HUES48 (cell line): ENCODE results near the gene CTRB1.

Source experiments
- H3K27ac ChIP-seq: one replicate; pipeline ENCODE4 v1.7.0; 2013; ENCODE audit warnings: low read depth, low read length, inconsistent platforms
- H3K27me3 ChIP-seq: 2 replicates; pipeline ENCODE4 v1.6.1; 2013; ENCODE audit warnings: mild to moderate bottlenecking, low read length; ENCODE audit not compliant: control insufficient read depth, insufficient read depth
- H3K36me3 ChIP-seq: 2 replicates; pipeline ENCODE4 v1.6.1; 2013; ENCODE audit warnings: low read length; ENCODE audit not compliant: control insufficient read depth, insufficient read depth
- H3K4me1 ChIP-seq: 2 replicates; pipeline ENCODE4 v1.6.1; 2013; ENCODE audit warnings: mild to moderate bottlenecking, low read length; ENCODE audit not compliant: control insufficient read depth, insufficient read depth
- H3K4me3 ChIP-seq: 2 replicates; pipeline ENCODE4 v1.5.1; 2013; ENCODE audit warnings: mild to moderate bottlenecking, low read depth, low read length
- H3K9ac ChIP-seq: 2 replicates; pipeline ENCODE4 v1.6.1; 2013; ENCODE audit warnings: mild to moderate bottlenecking, low read depth, low read length, moderate library complexity
- H3K9me3 ChIP-seq: 2 replicates; pipeline ENCODE4 v1.6.1; 2013; ENCODE audit warnings: low read length; ENCODE audit not compliant: control insufficient read depth, insufficient read depth

The CTRB1 gene

GRCh38 chr16:75261590-75262078 lies 42.8 kb downstream of the CTRB1 start:
- Histone ChIP-seq H3K27me3 (no peaks in the 10 kb centered on the region), H3K9ac (no peak overlapping the region), H3K4me1 (peaks cover 31% of the 10 kb centered on the region), H3K4me3 (no peak overlapping the region), H3K36me3 (peaks cover 12% of the 10 kb centered on the region), H3K27ac (no peak overlapping the region), H3K9me3 (no peaks in the 10 kb centered on the region)

- peaks cover 12% of the 10 kb centered on the region for H3K36me3 ChIP-seq
- no peak overlapping the region for H3K9ac ChIP-seq
- peaks cover 25% of the 10 kb centered on the region for H3K4me1 ChIP-seq
- H3K27ac ChIP-seq: no peak overlapping the region
- no peaks in the 10 kb centered on the region for H3K9me3 ChIP-seq
- H3K27me3 ChIP-seq: no peaks in the 10 kb centered on the region
- no peak overlapping the region for H3K4me3 ChIP-seq
Measured at GRCh38 chr16:75262104-75262799, 43.5 kb downstream of the CTRB1 start.

DNA sequence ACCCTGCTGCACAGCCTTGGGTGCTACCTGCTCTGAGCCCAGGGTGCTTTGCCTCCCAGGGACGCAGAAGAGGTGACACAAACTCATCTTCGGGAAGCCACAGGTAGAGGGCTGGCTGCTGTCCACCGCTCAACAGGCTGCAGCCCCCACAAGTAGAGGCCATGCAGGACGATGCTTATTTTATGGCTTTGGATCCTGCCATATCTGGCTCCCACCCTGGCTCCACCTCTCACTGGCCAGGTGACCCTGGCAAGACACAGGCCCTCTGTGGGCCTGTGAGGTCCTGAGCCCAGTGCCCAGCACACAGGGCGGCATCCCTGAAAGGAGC lies 44.0 kb downstream of the CTRB1 start:
- Histone ChIP-seq H3K27me3 (no peaks in the 10 kb centered on the region), H3K36me3 (peaks cover 12% of the 10 kb centered on the region), H3K4me1 (peaks cover 23% of the 10 kb centered on the region), H3K4me3 (no peak overlapping the region), H3K9ac (no peak overlapping the region), H3K27ac (no peak overlapping the region), H3K9me3 (no peaks in the 10 kb centered on the region)

DNA sequence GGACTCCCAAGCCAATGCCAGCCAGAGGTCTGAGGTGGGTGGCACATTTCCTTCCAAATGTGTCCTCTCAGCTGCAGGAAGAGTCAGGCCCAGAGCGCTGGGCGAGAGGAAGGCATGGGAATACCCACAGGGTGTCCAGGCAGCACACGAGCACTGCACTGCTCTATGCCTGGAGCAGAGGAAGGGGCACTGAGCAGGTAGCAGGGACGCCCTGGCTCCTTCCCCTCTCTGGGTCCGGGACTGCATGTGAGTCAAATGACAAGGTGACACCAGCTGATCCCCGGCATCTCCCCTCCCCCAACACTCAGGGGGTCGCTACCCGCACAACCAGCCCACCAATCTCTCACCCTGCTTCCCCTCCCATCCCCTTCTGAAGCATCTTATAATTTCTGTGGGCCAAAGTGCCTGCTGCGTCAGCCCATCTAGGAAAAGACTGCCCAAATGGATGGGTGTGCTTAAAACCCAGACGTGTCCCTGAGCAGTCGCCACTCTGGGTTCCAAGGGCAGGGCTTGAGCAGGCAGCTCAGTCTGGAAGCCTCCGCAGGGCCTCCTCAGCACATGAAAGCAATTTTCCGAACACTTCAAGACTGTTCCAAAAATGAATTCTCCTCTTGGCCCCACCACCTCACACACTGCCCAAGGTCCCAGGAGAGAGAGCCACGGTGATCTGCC lies 44.6 kb downstream of the CTRB1 start:
- Histone ChIP-seq H3K4me3 (no peak overlapping the region), H3K36me3 (peaks cover 12% of the 10 kb centered on the region), H3K27ac (no peak overlapping the region), H3K4me1 (peaks cover 20% of the 10 kb centered on the region), H3K9ac (no peak overlapping the region), H3K27me3 (no peaks in the 10 kb centered on the region), H3K9me3 (no peaks in the 10 kb centered on the region)

- Histone ChIP-seq H3K9me3 (no peaks in the 10 kb centered on the region), H3K9ac (no peak overlapping the region), H3K4me1 (peaks cover 15% of the 10 kb centered on the region; the same call in 1 of the 2 replicates), H3K4me3 (no peak overlapping the region), H3K36me3 (peaks cover 12% of the 10 kb centered on the region), H3K27ac (no peak overlapping the region), H3K27me3 (no peaks in the 10 kb centered on the region)
Measured at GRCh38 chr16:75263963-75264445, 45.2 kb downstream of the CTRB1 start.

DNA sequence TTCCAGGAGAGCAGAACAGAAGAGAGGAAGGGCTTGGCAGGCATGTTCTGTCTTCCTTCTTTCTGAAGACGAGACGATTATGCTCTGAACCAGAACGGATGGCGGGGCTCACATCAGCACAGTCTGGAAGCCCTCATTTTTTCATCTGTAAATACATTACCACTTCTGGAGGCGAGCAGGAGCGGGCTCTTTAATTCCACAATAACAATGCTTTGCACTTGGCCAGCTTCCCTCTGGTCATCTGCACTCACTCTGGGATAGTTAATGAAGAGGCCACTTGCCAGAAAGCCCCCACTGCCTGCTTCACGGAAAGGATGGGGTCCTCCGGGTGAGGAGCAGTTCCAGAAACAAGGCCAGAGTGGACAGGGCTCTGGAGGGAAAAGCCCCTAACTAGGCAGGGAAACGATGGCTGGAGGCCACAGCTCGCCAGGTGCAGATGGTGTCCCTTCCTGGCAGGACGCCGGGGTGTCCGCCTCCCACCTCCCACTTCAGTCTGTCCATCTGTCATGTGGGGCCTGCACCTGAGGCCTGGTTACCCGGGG lies 45.7 kb downstream of the CTRB1 start:
- no peaks in the 10 kb centered on the region for H3K9me3 ChIP-seq
- H3K27me3 ChIP-seq: no peaks in the 10 kb centered on the region
- H3K9ac ChIP-seq: peak overlapping the region; percentile 79; the same call in 1 of the 2 replicates
- peaks cover 14% of the 10 kb centered on the region; the same call in 1 of the 2 replicates for H3K4me1 ChIP-seq
- peak overlapping the region; percentile 92 for H3K4me3 ChIP-seq
- peaks cover 12% of the 10 kb centered on the region for H3K36me3 ChIP-seq
- no peak overlapping the region for H3K27ac ChIP-seq

- H3K9ac ChIP-seq: peak overlapping the region; percentile 79
- H3K9me3 ChIP-seq: no peaks in the 10 kb centered on the region
- peaks cover 12% of the 10 kb centered on the region for H3K36me3 ChIP-seq
- peaks cover 14% of the 10 kb centered on the region; the same call in 1 of the 2 replicates for H3K4me1 ChIP-seq
- peak overlapping the region; percentile 73 for H3K27ac ChIP-seq
- H3K27me3 ChIP-seq: no peaks in the 10 kb centered on the region
- H3K4me3 ChIP-seq: peak overlapping the region; percentile 92
Measured at GRCh38 chr16:75264999-75265910, 46.5 kb downstream of the CTRB1 start.

GRCh38 chr16:75265911-75266701 lies 47.3 kb downstream of the CTRB1 start:
- Histone ChIP-seq H3K4me1 (peaks cover 11% of the 10 kb centered on the region; the same call in 1 of the 2 replicates), H3K9ac (peak overlapping the region; percentile 79), H3K9me3 (no peaks in the 10 kb centered on the region), H3K27me3 (no peaks in the 10 kb centered on the region), H3K36me3 (peaks cover 12% of the 10 kb centered on the region), H3K4me3 (peak overlapping the region; percentile 92), H3K27ac (peak overlapping the region; percentile 73)

- Histone ChIP-seq H3K36me3 (peaks cover 12% of the 10 kb centered on the region), H3K9me3 (no peaks in the 10 kb centered on the region), H3K9ac (no peak overlapping the region), H3K4me1 (peaks cover 5% of the 10 kb centered on the region; the same call in 1 of the 2 replicates), H3K27ac (no peak overlapping the region), H3K27me3 (no peaks in the 10 kb centered on the region), H3K4me3 (no peak overlapping the region)
Measured at GRCh38 chr16:75266738-75267630, 48.2 kb downstream of the CTRB1 start.
